Thyroid gland (tissue), 4 donors: Measurements from ENCODE around the gene LYPD5. TPM values are rescaled to one million over a fixed set of nuclear protein-coding genes. Genes with fewer than 3 reads are reported as not detected.

Source experiments
- DNase-seq, 2 donors: peaks; one replicate each; pipeline ENCODE4 v3.0.0-alpha.2; 2019
- H3K27ac ChIP-seq, 3 donors: fragments of 200-600 bp; sonication (generic); 1 replicate in 2 of 3; 2 replicates in 1 of 3; pipeline ENCODE4 v1.5.1; 2016 to 2019; ENCODE audit warnings: mild to moderate bottlenecking in 1 of 3, moderate library complexity in 1 of 3
- H3K27me3 ChIP-seq: fragments of 200-600 bp; sonication (generic); one replicate; pipeline ENCODE4 v1.5.1; 2019
- H3K36me3 ChIP-seq, 2 donors: fragments of 200-600 bp; sonication (generic); one replicate each; pipeline ENCODE4 v1.5.1; 2016 to 2019
- H3K4me1 ChIP-seq, 2 donors: fragments of 200-600 bp; sonication (generic); one replicate each; pipeline ENCODE4 v1.5.1; 2017 to 2019
- H3K4me3 ChIP-seq, 3 donors: fragments of 200-600 bp; sonication (generic); replicated peaks in 1 of 3; 1 replicate in 2 of 3; 2 replicates in 1 of 3; pipeline ENCODE4 v1.5.1; 2016; ENCODE audit warnings: mild to moderate bottlenecking in 1 of 3
- H3K9me3 ChIP-seq: fragments of 200-600 bp; sonication (generic); one replicate; pipeline ENCODE4 v1.5.1; 2017
- POLR2A ChIP-seq, 2 donors: fragments of 450-650 bp; IDR thresholded peaks; one replicate each; pipeline ENCODE4 v1.6.1; 2017; ENCODE audit warnings: antibody characterized with exemption in 2 of 2, mild to moderate bottlenecking in 2 of 2, moderate library complexity in 1 of 2
- WGBS, 2 donors: methylation state at CpG; one replicate each; pipeline ENCODE4 v1.1.5; 2017; 5-methylcytosine and 5-hydroxymethylcytosine counted together
- intact Hi-C: fragments of 100-400 bp; cut with DNase I; formaldehyde crosslinking; loops from one replicate; pipeline ENCODE4 v1.15.1; 2023
- total RNA-seq, 4 donors: library from RNA; depleted of rRNA; stranded (reverse); fragments of >200 nt; gene quantifications; one replicate each; pipeline ENCODE4 v1.2.3, GENCODE V29; 2016
- TF ChIP-seq, protein P1 (sequence below), 6 experiments: fragments of 200-600 bp in 3 of 6; fragments of 450-650 bp in 3 of 6; sonication (generic) in 3 of 6; IDR thresholded peaks; one replicate each; pipeline ENCODE4 v1.5.1; 2016 to 2019; ENCODE audit warnings: antibody characterized with exemption in 6 of 6, mild to moderate bottlenecking in 2 of 6, inconsistent platforms in 1 of 6, moderate library complexity in 1 of 6

The LYPD5 gene, protein sequence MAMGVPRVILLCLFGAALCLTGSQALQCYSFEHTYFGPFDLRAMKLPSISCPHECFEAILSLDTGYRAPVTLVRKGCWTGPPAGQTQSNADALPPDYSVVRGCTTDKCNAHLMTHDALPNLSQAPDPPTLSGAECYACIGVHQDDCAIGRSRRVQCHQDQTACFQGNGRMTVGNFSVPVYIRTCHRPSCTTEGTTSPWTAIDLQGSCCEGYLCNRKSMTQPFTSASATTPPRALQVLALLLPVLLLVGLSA
- 1 to 10 TPM; 1.6 to 7.6 (median 2.5) TPM for total RNA-seq

DNA sequence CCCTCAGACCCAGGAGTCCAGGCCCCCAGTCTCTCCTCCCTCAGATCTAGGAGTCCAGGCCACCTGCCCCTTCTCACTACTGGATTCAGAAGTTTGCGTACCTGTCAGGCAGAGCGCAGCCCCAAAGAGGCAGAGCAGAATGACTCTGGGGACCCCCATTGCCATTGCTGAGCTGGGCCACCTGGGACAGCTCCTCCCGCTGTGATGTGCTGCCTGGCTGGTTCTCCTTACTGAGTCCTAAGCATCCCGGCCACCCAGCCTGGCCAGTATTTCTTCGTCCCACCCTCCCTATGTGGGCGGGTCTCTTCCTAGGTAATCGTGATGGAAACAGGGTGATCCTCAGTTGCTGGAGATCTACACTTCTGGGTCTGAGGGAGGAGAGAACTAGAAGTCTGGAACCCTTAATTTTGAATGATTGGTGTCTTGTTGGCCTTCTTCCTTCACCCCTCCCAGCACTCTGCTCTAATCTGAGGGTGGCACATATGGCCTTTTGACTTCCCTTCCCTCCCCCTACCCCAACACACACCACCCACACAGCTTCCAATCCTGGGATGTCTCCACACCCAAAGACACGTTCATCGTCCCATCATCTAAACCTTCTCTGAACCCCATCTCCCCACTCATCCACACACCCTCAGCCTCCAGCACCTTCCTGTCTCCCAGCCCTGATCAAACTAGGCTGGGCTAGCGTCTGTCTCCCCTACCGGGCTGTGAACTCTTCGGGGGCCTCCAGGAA, at the start of gene LYPD5:
TSS of gene LYPD5 (minus strand) at position 232 of the 736 bp plus-strand sequence. CDS start at position 165, 67 bp downstream.
- no peak for DNase-seq
- Histone ChIP-seq H3K4me1 (peaks cover 3 to 6% of the 10 kb centered on the region in 2 donors), H3K36me3 (no peaks in the 10 kb centered on the region), H3K9me3 (no peaks in the 10 kb centered on the region), H3K27ac (no peak within 1 kb of the TSS), H3K4me3 (no peak within 1 kb of the TSS), H3K27me3 (no peaks in the 10 kb centered on the region)
- intact Hi-C loops, result no loop called here
- 61 to 62% methylated on average over 10 to 12 of the region's 12 CpGs for WGBS, 2 donors
- TF ChIP-seq, protein P1, sequence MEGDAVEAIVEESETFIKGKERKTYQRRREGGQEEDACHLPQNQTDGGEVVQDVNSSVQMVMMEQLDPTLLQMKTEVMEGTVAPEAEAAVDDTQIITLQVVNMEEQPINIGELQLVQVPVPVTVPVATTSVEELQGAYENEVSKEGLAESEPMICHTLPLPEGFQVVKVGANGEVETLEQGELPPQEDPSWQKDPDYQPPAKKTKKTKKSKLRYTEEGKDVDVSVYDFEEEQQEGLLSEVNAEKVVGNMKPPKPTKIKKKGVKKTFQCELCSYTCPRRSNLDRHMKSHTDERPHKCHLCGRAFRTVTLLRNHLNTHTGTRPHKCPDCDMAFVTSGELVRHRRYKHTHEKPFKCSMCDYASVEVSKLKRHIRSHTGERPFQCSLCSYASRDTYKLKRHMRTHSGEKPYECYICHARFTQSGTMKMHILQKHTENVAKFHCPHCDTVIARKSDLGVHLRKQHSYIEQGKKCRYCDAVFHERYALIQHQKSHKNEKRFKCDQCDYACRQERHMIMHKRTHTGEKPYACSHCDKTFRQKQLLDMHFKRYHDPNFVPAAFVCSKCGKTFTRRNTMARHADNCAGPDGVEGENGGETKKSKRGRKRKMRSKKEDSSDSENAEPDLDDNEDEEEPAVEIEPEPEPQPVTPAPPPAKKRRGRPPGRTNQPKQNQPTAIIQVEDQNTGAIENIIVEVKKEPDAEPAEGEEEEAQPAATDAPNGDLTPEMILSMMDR (IDR thresholded peaks at IDR 0.05), result no peak
- TF ChIP-seq POLR2A (IDR thresholded peaks at IDR 0.05), result no peak

DNA sequence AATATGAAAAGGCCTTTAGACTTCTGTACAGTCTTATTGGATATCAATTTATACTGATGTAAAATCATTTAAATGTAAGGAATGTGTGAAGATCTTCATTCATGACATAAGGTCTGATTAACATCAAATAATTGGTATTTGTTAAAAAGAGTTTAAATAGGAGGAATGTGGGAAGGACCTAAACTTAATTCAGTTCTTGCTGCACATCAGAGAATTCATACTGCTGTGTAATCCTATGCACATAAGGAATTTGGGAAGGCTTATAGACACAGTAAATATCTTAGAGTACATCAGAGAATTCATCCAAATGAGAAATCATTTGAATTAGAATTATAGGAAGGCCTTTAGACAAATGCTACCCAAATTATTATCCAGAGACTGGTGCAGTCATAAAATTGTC, 46.6 kb upstream of the LYPD5 start:
- H3K27ac ChIP-seq, result no peak overlapping the region
- no peaks in the 10 kb centered on the region for H3K4me1 ChIP-seq
- H3K27me3 ChIP-seq, result no peaks in the 10 kb centered on the region
- H3K36me3 ChIP-seq, result peaks cover 22 to 33% of the 10 kb centered on the region in 2 donors
- intact Hi-C loops, result no loop called here
- no peak for TF ChIP-seq POLR2A (IDR thresholded peaks at IDR 0.05)
- TF ChIP-seq, protein P1 (IDR thresholded peaks at IDR 0.05), result no peak
- no peak overlapping the region for H3K4me3 ChIP-seq
- H3K9me3 ChIP-seq, result no peaks in the 10 kb centered on the region
- DNase-seq, result no peak

DNA sequence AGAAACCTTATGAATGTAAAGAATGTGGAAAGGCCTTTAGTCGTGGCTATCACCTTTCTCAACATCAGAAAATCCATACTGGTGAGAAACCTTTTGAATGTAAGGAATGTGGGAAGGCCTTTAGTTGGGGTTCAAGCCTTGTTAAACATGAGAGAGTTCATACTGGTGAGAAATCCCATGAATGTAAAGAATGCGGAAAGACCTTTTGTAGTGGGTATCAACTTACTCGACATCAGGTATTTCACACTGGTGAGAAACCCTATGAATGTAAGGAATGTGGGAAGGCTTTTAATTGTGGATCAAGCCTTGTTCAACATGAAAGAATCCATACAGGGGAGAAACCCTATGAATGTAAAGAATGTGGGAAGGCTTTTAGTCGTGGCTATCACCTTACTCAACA, 45.6 kb upstream of the LYPD5 start:
- peaks cover 30 to 42% of the 10 kb centered on the region in 2 donors for H3K36me3 ChIP-seq
- 86 to 88% methylated on average over 4 of the region's 4 CpGs for WGBS, 2 donors
- TF ChIP-seq, protein P1 (IDR thresholded peaks at IDR 0.05), result no peak
- no peak for TF ChIP-seq POLR2A (IDR thresholded peaks at IDR 0.05)
- DNase-seq, result no peak
- no peak overlapping the region for H3K4me3 ChIP-seq
- no peaks in the 10 kb centered on the region for H3K27me3 ChIP-seq
- intact Hi-C loops, result no loop called here
- H3K4me1 ChIP-seq, result no peaks in the 10 kb centered on the region
- no peaks in the 10 kb centered on the region for H3K9me3 ChIP-seq
- no peak overlapping the region for H3K27ac ChIP-seq

DNA sequence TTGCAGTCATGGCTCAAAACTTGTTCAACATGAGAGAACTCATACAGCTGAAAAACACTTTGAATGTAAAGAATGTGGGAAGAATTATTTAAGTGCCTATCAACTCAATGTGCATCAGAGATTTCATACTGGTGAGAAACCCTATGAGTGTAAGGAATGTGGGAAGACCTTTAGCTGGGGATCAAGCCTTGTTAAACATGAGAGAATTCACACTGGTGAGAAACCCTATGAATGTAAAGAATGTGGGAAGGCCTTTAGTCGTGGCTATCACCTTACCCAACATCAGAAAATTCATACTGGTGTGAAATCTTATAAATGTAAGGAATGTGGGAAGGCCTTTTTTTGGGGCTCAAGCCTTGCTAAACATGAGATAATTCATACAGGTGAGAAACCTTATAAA, 45.0 kb upstream of the LYPD5 start:
- intact Hi-C loops, result no loop called here
- 95 to 100% methylated on average over 1 of the region's 1 CpG for WGBS, 2 donors
- Histone ChIP-seq H3K4me3 (no peak overlapping the region), H3K9me3 (no peaks in the 10 kb centered on the region), H3K27me3 (no peaks in the 10 kb centered on the region), H3K4me1 (no peaks in the 10 kb centered on the region), H3K36me3 (peaks cover 37 to 49% of the 10 kb centered on the region in 2 donors), H3K27ac (no peak overlapping the region)
- TF ChIP-seq, protein P1 (IDR thresholded peaks at IDR 0.05), result no peak
- TF ChIP-seq POLR2A (IDR thresholded peaks at IDR 0.05), result no peak
- no peak for DNase-seq

DNA sequence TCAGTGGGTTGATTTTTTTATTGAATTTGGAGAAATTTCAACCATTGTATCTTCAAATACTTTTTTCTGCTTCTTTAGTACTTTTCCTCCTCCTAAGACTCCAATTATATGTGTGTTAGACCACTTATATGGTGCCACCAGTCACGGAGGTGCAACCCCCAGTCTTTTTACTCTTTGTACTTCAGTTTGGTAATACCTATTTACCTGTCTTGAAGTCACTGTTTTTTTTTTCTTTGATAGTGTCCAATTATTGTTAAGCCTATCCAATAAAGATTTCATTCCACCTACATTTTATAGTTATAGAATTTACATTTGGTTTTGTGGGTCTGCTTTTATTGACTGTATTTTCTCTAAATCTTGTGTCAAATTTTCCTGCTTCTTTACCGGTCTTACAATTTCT, 39.8 kb upstream of the LYPD5 start:
- peaks cover 69 to 74% of the 10 kb centered on the region in 2 donors for H3K36me3 ChIP-seq
- no peak for DNase-seq
- TF ChIP-seq POLR2A (IDR thresholded peaks at IDR 0.05), result no peak
- TF ChIP-seq, protein P1 (IDR thresholded peaks at IDR 0.05), result no peak
- no peak overlapping the region for H3K4me3 ChIP-seq
- 49 to 99% methylated on average over 2 of the region's 2 CpGs for WGBS, 2 donors
- no peaks in the 10 kb centered on the region for H3K4me1 ChIP-seq
- no peaks in the 10 kb centered on the region for H3K27me3 ChIP-seq
- H3K27ac ChIP-seq, result no peak overlapping the region
- intact Hi-C loops, result no loop called here
- H3K9me3 ChIP-seq, result no peaks in the 10 kb centered on the region
